ENCODE results near the gene LDB3.

Gene LDB3

DNA sequence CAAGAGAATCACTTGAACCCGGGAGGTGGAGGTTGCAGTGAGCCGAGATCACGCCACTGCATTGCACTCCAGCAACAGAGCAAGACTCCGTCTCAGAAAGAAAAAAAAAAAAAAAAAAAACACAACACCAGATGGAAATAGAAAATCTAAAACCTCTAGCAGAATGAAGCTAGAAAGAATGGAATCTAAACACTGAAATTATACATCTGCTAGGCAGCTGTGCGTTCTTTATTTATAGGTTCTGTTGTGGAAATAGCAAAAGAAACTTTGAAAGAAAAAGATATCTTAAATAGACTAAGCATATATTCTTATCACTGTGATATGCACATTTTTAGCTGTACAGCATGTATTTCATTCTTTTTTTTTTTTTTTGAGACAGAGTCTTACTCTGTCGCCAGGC lies 105.2 kb downstream of the LDB3 start:
- peak; percentile 68 for DNase-seq

DNA sequence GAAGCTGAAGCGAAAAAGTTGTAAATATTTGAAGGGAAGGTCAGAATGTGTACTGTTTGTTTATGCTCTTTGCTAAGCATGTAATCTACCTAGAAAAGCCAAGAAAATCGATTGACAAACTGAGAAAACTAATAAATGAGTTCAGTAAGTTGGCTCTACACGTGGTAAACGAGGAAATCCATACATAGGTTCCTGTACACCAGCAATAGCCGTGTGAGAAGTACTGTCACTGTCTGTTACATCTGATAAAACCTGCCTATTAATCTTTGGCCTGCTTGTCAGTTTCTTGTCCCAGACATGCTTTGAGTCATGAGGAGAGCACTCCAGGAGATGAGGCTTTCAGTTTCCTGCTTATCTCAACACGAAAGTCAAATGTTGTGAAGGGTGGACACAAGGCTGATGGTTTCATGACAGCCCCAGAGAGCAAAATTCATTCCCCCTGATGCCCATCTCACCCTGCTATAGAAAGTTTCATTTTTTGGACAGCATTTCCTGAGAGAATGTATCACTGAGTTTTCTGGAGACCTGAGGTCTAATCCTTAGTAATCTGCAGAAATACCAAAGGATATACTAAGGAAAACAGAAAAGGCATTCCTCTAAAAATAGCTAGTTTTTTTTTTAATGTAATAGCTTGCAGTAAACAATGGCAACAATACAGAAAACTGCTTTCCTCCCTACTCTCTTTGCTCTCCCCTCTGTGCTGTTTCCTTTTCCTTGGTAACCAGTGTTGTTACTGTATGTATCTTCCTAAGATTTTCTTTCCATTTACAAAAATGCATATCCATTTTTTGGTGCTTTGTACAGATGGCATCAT lies 107.0 kb downstream of the LDB3 start:
- no peak for DNase-seq

GRCh38 chr10:86775870-86776180 lies 107.5 kb downstream of the LDB3 start:
- no peak for DNase-seq

DNA sequence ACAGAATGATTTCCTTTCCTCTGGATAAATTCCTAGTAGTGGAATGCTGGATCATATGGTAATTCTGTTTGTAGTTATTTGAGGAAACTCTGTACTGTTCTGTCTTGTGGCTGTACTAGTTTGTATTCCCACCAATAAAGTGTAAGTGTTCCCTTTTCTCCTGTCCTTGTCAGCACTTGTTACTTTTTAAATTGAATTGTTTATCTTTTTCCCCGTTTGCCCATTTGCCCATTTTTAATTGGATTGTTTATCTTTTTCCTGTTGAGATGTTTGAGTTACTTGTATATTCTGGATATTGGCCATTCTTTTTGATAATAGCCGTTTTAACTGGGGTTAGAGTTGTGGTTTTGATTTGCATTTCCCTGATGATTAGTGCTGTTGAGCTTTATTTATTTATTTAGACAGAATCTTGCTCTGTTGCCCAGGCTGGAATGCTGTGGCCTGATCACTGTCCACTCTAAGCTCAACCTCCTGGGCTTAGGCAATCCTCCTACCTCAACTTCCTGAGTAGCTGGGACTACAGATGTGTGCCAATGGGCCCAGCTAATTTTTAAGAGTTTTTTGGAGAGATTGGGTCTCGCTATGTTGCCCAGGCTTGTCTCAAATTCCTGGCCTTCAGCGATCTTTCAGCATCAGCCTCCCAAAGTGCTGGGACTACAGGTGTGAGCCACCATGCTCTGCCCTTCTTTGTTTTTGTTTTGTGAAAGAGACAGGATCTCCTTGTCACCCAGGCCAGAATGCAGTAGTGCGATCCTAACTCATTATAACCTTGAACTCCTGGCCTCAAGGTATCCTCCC lies 111.1 kb downstream of the LDB3 start:
- no peak for DNase-seq

DNA sequence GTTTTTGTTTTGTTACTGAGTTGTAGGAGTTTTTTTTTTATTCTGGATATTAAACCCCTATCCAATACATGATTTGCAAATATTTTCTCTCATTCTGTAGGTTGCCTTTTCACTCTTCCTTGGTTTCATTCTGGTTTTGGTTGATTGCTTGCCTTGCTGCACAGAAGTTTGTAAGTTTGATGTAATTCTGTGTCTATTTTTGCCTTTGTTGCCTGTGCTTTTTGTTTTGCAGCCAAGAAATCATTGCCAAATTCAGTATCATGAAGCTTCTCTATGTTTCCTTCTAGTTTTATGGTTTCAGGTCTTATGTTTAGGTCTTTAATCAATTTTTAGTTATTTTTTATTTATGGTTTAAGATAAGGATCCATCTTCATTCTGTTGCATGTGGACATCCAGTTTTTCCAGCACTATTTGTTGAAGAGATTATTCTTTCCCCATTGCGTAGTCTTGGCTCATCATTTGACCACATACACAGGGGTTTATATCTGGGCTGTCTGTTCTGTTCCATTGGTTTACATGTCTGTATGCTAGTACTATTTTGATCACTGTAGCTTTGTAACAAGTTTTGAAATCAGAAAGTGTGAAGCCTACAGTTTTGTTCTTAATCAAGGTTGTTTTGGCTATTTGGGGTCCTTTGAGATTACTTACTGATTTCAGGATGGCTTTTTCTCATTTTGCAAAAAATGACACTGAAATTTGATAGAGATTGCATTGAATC lies 114.5 kb downstream of the LDB3 start:
- DNase-seq, result no peak

DNA sequence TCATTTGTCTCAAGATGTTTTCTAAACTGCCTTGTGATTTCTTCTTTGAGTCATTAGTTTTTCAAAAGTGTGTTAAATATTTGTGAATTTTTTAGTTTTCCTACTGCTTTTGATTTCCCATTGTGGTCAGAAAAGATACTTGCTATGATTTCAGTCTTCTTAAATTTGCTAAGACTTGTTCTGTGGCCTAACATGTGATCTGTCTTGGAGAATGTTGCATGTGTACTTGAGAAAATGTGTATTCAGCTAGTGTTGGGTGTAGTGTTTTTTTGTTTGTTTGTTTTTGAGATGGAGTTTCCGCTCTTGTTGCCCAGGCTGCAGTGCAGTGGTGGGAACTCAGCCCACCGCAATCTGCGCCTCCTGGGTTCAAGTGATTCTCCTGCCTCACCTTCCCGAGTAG lies 116.7 kb downstream of the LDB3 start:
- DNase-seq, result no peak
